PC-3 (cell line): ENCODE data around the gene MIF4GD. TPM values are rescaled to one million over a fixed set of nuclear protein-coding genes. Genes with fewer than 3 reads are reported as not detected.

Source experiments
- ATAC-seq: fragments of 200-7000 bp; cut with Tn5 transposase; 2 replicates; pipeline ENCODE4 v1.9.1; 2020; ENCODE audit warnings: mild to moderate bottlenecking, moderate library complexity
- BruUV-seq: library from RNA; stranded (reverse); fragments of 400-500 nt; replicated peaks from 2 replicates; lab custom pipeline; 2021; lab: Mats Ljungman, UMichigan
- CTCF ChIA-PET: fragments of 300-600 bp; sonication (Branson Sonifier 250); formaldehyde crosslinking; loops from one replicate; lab custom pipeline; 2022; ENCODE audit warnings: antibody characterized with exemption; lab: Charles Lee
- POLR2A ChIA-PET: fragments of 300-600 bp; sonication (Branson Sonifier 250); formaldehyde crosslinking; loops from one replicate; lab custom pipeline; 2022; ENCODE audit warnings: antibody characterized with exemption; ENCODE audit not compliant: unreplicated experiment; lab: Charles Lee
- DNase-seq: peaks from one replicate; pipeline ENCODE4 v3.0.0-alpha.2; 2015
- H2AFZ ChIP-seq: fragments of 300-600 bp; sonication (generic); 2 replicates; pipeline ENCODE4 v1.6.0; 2016; ENCODE audit warnings: antibody characterized with exemption, low read length
- H3F3A ChIP-seq: fragments of 300-600 bp; sonication (generic); one replicate; pipeline ENCODE4 v1.6.0; 2017; ENCODE audit warnings: antibody characterized with exemption, low read length, control low read depth, mild to moderate bottlenecking; ENCODE audit not compliant: unreplicated experiment
- H3K27ac ChIP-seq: fragments of 300-600 bp; sonication (generic); 2 replicates; pipeline ENCODE4 v1.5.1; 2016; ENCODE audit warnings: mild to moderate bottlenecking, low read length
- H3K27me3 ChIP-seq: fragments of 300-600 bp; sonication (generic); 2 replicates; pipeline ENCODE4 v1.6.1; 2016; ENCODE audit warnings: low read length, mixed read lengths
- H3K36me3 ChIP-seq: fragments of 300-600 bp; sonication (generic); 2 replicates; pipeline ENCODE4 v1.6.1; 2016; ENCODE audit warnings: low read depth, mixed run types, low read length, mixed read lengths
- H3K4me1 ChIP-seq: fragments of 300-600 bp; sonication (generic); 2 replicates; pipeline ENCODE4 v1.5.1; 2016; ENCODE audit warnings: low read length; ENCODE audit not compliant: insufficient read depth
- H3K4me2 ChIP-seq: fragments of 300-600 bp; sonication (generic); 2 replicates; pipeline ENCODE4 v1.6.0; 2016; ENCODE audit warnings: low read length
- H3K4me3 ChIP-seq: fragments of 300-600 bp; sonication (generic); 2 replicates; pipeline ENCODE4 v1.5.1; 2016; ENCODE audit warnings: mild to moderate bottlenecking, low read length, mixed read lengths
- H3K79me2 ChIP-seq: fragments of 300-600 bp; sonication (generic); 2 replicates; pipeline ENCODE4 v1.6.1; 2017; ENCODE audit warnings: low read length, mixed read lengths
- H3K9ac ChIP-seq: fragments of 300-600 bp; sonication (generic); 2 replicates; pipeline ENCODE4 v1.6.0; 2016; ENCODE audit warnings: mild to moderate bottlenecking, low read length
- H3K9me2 ChIP-seq: fragments of 300-600 bp; sonication (generic); replicated peaks from 2 replicates; pipeline ENCODE4 v1.6.1; 2016; ENCODE audit warnings: mixed run types, low read length, mixed read lengths
- H3K9me3 ChIP-seq: fragments of 300-600 bp; sonication (generic); 2 replicates; pipeline ENCODE4 v1.6.1; 2016; ENCODE audit warnings: low read length, mixed read lengths
- H4K20me1 ChIP-seq: fragments of 300-600 bp; sonication (generic); 2 replicates; pipeline ENCODE4 v1.6.1; 2016; ENCODE audit warnings: low read length, mixed read lengths
- CTCF ChIP-seq: fragments of 300-600 bp; sonication (generic); conservative IDR thresholded peaks from 2 replicates; pipeline ENCODE4 v1.5.1; 2017; ENCODE audit warnings: antibody characterized with exemption, low read depth, mild to moderate bottlenecking, low read length
- EZH2 ChIP-seq: fragments of 300-600 bp; sonication (generic); IDR thresholded peaks from one replicate; pipeline ENCODE4 v1.6.1; 2017; ENCODE audit warnings: antibody characterized with exemption, mild to moderate bottlenecking, low read length; ENCODE audit not compliant: unreplicated experiment
- EZH2phosphoT487 ChIP-seq: fragments of 300-600 bp; sonication (generic); IDR thresholded peaks from 2 replicates; pipeline ENCODE4 v1.6.1; 2018; ENCODE audit warnings: mild to moderate bottlenecking, antibody characterized with exemption, low read length, borderline replicate concordance
- intact Hi-C: fragments of 100-400 bp; cut with micrococcal nuclease; formaldehyde crosslinking; loops from 2 replicates; pipeline ENCODE4 v1.9.0; 2023
- total RNA-seq: library from RNA; depleted of rRNA; stranded (reverse); fragments of >200 nt; gene quantifications from 2 replicates; pipeline ENCODE4 v1.2.3, GENCODE V29; 2014

MIF4GD gene
- total RNA-seq, 1 experiment from 2014 or later, result 42.3 TPM

DNA sequence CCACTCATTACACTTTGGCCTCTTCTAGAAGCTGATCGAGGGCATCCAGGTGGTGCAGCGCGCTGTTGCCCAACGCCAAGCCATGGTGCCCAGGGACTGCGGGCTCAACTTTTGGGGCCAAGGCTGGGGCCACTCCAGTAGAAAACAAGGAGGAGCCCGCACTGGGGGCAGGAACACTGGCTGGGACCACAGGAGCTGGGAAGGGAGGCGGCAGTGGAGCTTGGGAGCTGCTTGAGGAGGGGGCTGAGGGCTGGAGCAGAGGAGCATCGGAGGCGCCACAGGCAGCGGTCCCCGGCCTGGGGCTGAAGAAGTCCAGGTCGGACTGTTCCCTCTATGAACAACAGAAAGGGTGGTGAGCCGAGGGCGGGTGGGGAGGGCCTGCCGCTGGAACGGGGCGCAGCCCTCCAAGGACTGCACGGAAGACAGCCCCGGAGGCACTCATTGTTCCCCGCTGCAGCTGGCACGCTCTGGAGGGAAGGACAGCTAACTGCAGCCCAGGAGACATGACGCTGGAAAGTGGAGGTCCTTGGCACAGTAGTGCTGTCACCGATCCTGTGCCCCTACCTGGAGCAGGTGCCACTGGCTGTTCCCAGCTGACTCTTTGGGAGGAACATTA lies 31.1 kb downstream of the MIF4GD start:
- H2AFZ ChIP-seq, result no peak overlapping the region
- no peaks in the 10 kb centered on the region for H3K27me3 ChIP-seq
- H3F3A ChIP-seq, result peaks cover 4% of the 10 kb centered on the region
- peaks cover 80% of the 10 kb centered on the region for H3K36me3 ChIP-seq
- ATAC-seq (no peak; the same call in 1 of the 2 replicates), DNase-seq (no peak)
- no peak overlapping the region for H3K4me3 ChIP-seq
- H3K4me1 ChIP-seq, result no peaks in the 10 kb centered on the region
- POLR2A ChIA-PET, result no interaction called here
- no peaks in the 10 kb centered on the region for H4K20me1 ChIP-seq
- H3K9me2 ChIP-seq, result no peaks in the 10 kb centered on the region
- H3K9ac ChIP-seq, result no peak overlapping the region
- no TSS peak for BruUV-seq
- H3K79me2 ChIP-seq, result no peaks in the 10 kb centered on the region
- intact Hi-C loops, result no loop called here
- no peaks in the 10 kb centered on the region for H3K9me3 ChIP-seq
- no peak overlapping the region for H3K4me2 ChIP-seq
- TF ChIP-seq EZH2, result no peak
- no peak for TF ChIP-seq EZH2phosphoT487
- TF ChIP-seq CTCF, result no peak
- no peak overlapping the region for H3K27ac ChIP-seq
- CTCF ChIA-PET, result interaction anchor here (0.6 to 1.7 kb wide), 5 partner anchors 8 to 180 kb away, joined by 3 to 9 read pairs (median 4); partner anchors contain the start of gene MIF4GD

- DNase-seq (no peak), ATAC-seq (peak; percentile 2; the same call in 1 of the 2 replicates)
- no peak overlapping the region for H3K4me2 ChIP-seq
- no peaks in the 10 kb centered on the region for H3K9me3 ChIP-seq
- H3K9me2 ChIP-seq, result no peaks in the 10 kb centered on the region
- intact Hi-C loops, result no loop called here
- H3K4me3 ChIP-seq, result no peak overlapping the region
- POLR2A ChIA-PET, result no interaction called here
- H3K79me2 ChIP-seq, result no peaks in the 10 kb centered on the region
- H3K27ac ChIP-seq, result no peak overlapping the region
- peaks cover 78% of the 10 kb centered on the region for H3K36me3 ChIP-seq
- no peak overlapping the region for H2AFZ ChIP-seq
- H3F3A ChIP-seq, result peaks cover 4% of the 10 kb centered on the region
- H3K27me3 ChIP-seq, result no peaks in the 10 kb centered on the region
- H4K20me1 ChIP-seq, result no peaks in the 10 kb centered on the region
- CTCF ChIA-PET, result interaction anchor here (0.6 kb wide), 1 partner anchor 817 kb away, joined by 8 read pairs; no protein-coding TSS in a partner anchor
- H3K4me1 ChIP-seq, result no peaks in the 10 kb centered on the region
- BruUV-seq, result no TSS peak
- TF ChIP-seq EZH2phosphoT487, result no peak
- TF ChIP-seq CTCF, result no peak
- no peak for TF ChIP-seq EZH2
- no peak overlapping the region for H3K9ac ChIP-seq
These were observed 31.8 kb downstream of the MIF4GD start for GRCh38 chr17:75239214-75239613.

DNA sequence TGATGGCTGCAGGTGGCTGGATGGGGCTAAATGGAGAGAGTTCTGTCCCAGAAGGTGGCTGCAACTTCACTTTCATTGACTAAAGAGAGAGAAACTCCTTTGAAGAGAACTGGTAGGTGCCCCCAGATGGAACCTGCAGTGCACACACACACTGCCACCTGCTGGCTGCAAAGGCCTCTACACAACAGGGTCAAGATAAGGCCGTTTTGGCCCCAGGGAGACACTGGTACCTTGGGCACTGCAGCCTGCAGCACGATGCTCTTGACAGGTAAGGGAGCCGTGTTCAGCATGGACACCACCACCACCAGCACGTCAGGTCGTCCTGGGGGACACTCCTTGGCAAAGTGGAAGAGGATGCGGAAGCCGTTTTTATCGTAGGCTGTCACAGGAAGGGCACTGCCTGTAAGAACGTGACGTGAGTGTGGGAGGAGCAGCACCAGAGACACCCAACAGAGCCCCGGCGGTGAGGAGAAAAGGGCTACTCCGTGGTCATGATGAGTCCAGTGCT lies 32.3 kb downstream of the MIF4GD start:
- ChIA-PET CTCF (interaction anchor here (0.6 kb wide), 1 partner anchor 817 kb away, joined by 8 read pairs; no protein-coding TSS in a partner anchor), POLR2A (no interaction called here)
- Histone ChIP-seq H3K27ac (no peak overlapping the region), H2AFZ (no peak overlapping the region), H3F3A (peaks cover 4% of the 10 kb centered on the region), H4K20me1 (no peaks in the 10 kb centered on the region), H3K79me2 (no peaks in the 10 kb centered on the region), H3K4me1 (no peaks in the 10 kb centered on the region), H3K27me3 (no peaks in the 10 kb centered on the region), H3K4me3 (no peak overlapping the region), H3K9me3 (no peaks in the 10 kb centered on the region), H3K9ac (no peak overlapping the region), H3K36me3 (peaks cover 76% of the 10 kb centered on the region), H3K4me2 (no peak overlapping the region), H3K9me2 (no peaks in the 10 kb centered on the region)
- BruUV-seq, result TSS peak; percentile 13
- peak; percentile 84 for ATAC-seq
- TF ChIP-seq EZH2phosphoT487, result no peak
- TF ChIP-seq CTCF, result peak; percentile 97
- DNase-seq, result peak; percentile 77
- intact Hi-C loops, result no loop called here
